Activated T-helper 1 cell treated with anti-CD3 and anti-CD28 coated beads, Interleukin-2, amount 50 U/mL, for 16 hours (primary cell): ENCODE measurements around the gene RASGRP3.
A peak's percentile ranks its signal among the peaks of the same experiment; 100 is the strongest.
"Not testable (repeated sequence)": the region's sequence is repeated elsewhere in the genome, so short reads cannot be mapped to it uniquely, and the experiment has no call there.

Experiments
- DNase-seq, 2 donors: peaks; one replicate each; pipeline ENCODE4 v3.0.0-alpha.2; 2020; ENCODE audit warnings: low read depth in 1 of 2, low spot score in 1 of 2

RASGRP3 gene, protein sequence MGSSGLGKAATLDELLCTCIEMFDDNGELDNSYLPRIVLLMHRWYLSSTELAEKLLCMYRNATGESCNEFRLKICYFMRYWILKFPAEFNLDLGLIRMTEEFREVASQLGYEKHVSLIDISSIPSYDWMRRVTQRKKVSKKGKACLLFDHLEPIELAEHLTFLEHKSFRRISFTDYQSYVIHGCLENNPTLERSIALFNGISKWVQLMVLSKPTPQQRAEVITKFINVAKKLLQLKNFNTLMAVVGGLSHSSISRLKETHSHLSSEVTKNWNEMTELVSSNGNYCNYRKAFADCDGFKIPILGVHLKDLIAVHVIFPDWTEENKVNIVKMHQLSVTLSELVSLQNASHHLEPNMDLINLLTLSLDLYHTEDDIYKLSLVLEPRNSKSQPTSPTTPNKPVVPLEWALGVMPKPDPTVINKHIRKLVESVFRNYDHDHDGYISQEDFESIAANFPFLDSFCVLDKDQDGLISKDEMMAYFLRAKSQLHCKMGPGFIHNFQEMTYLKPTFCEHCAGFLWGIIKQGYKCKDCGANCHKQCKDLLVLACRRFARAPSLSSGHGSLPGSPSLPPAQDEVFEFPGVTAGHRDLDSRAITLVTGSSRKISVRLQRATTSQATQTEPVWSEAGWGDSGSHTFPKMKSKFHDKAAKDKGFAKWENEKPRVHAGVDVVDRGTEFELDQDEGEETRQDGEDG

DNA sequence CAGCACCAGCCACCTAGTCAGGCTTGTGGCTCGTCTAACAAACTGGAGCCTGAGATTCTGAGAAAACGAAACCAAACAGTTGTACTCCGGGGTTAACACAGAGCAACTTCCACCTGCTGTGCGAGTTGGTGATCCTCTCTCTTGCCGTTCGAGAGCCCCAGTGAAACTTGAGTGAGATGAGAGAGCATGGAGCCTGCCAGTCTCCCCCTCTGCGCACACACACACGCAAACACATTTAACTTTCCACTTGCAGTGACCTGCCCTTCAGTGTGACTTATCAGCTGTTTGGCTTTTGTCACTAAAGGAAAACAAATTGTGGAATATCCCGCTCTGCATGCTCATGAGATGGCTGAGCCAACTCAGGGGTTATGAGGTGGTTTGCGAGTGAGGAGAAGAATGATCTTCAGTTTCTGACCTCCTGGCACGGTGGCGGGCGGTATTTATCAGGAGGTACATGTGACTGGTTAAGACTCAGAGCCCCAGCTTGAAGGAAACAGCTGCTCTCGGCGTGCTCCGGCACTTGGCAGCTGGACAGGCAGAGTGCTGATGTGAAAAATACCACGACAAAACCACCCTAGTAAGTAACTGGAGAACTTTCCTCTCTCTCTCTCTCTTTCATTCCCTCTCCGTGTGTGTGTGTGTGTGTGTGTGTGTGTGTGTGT, at the start of gene RASGRP3:
Gene RASGRP3, plus strand, starts transcription at position 519 of the 662 bp plus-strand sequence. CDS start 38,488 bp downstream, outside the sequence.
- DNase-seq: peak; percentile 15 to 32

GRCh38 chr2:33426666-33427231, 49.7 kb upstream of the RASGRP3 start:
- no peak for DNase-seq

DNA sequence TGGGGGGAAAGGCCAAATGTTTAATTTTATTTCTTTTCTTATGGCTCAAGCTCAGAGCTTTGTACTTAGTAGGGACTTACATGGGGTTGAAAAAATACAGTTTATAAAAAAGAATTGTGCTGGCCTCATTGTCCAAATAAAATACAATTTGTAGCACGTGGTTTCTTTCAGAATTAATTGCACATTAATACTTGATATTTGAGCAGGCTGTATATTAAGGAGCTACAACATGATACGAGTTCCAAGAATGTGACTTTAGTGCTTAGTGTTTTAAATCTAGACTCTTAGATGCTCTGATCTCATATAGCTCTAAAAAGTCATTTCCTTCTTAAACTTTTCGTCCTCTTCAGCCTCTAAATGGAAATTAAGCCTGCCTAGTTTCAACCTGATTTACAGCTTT, 46.4 kb upstream of the RASGRP3 start:
- no peak for DNase-seq

DNA sequence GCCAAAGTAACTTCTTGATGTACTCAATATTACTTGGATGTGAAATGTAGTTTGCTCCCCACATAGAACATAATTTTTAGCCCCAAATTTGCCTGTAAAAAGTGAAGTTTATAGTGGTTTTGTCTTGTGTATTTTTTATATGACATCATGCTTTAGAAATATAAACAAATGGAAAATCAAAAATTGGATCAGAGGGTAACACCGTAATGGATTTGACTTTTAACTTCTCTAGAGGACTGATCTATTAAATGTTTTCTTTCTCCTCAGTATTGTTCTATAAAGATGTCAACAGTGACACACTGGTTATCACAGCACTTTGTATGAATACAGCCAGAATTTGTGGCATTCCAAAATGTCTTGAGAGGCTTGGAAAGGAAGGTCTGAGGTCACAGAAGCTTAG, 45.6 kb upstream of the RASGRP3 start:
- no peak for DNase-seq

DNA sequence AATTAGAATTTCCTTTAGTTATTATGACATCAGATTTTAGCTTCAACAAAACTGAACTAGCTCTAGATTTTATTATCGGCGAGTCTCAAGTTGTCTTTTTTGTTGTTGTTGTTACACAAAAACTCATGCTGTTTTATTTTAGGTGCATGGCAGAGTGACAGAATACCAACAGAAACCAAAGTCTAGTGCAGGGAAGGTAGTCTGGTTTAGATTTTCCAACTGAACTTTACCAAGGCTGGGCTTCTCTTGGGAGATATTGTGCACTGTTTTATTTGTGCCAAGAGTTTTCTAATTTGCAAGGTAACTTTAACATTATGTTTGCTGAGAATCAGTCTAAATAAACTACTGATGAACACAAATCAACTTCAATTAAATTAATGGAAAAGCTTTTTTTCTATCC, 43.6 kb upstream of the RASGRP3 start:
- no peak for DNase-seq

GRCh38 chr2:33433279-33434235, 42.9 kb upstream of the RASGRP3 start:
- DNase-seq: no peak

GRCh38 chr2:33435518-33435917, 40.9 kb upstream of the RASGRP3 start:
- DNase-seq: no peak

DNA sequence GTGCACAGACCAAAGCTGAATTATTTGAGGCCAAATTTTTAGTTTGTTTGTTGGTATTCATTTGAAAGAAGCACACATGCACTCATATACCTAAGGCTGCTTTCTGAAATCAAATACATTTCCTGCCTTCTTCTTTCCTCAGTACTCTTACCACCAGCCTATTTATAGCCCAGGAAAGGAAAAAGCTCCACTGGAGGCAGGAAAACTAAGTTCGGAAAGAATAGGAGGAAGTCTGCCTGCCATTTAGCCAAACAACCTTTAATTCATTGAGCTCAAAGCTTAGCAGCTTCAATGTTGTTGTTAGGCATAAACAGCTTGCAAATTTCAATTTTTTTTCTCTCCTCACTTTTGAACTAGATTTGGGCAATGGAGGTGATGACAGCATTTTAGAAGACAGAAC, 40.4 kb upstream of the RASGRP3 start:
- no peak for DNase-seq

DNA sequence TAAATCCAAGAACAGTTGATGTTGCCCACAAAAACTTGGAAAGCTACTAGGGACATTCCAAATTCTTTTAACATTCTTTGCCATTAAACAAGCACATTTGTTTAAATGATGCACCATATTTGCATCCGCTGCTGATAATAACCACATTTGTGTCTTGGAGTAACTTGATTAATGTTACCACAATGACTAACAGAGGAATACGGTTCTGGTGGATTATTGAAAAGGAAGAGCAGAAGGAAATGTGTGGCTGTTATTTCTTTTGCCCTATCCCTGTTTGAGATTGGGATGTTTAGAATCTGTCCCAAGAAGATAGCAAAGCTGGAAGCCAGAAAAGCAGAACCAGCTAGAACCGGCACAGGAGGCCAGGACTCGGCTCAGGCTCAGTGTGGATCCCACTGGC, 39.2 kb upstream of the RASGRP3 start:
- no peak for DNase-seq

- DNase-seq: no peak
Measured at GRCh38 chr2:33437815-33438214, 38.6 kb upstream of the RASGRP3 start.

- peak in 1 of 2 donors; percentile 11 for DNase-seq
Measured at GRCh38 chr2:33441235-33441810, 35.1 kb upstream of the RASGRP3 start.

DNA sequence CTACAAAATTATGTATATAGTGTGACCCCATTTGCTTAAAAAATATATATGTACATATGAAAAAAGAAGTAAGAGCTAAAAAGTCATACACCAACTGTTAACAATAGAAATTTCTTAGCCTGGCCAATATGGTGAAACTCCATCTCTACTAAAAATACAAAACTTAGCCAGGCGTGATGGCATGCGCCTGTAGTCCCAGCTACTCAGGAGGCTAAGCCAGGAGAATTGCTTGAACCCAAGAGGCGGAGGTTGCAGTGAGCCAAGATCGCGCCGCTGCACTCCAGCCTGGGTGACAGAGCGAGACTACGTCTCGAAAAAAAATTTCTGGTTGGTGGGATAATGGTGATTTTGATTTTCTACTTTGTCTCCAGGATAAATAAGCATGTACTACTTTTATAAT, 34.4 kb upstream of the RASGRP3 start:
- DNase-seq: not testable (repeated sequence)

- DNase-seq: no peak
Measured at GRCh38 chr2:33442528-33443079, 33.8 kb upstream of the RASGRP3 start.

- no peak for DNase-seq
Measured at GRCh38 chr2:33443274-33443829, 33.1 kb upstream of the RASGRP3 start.

DNA sequence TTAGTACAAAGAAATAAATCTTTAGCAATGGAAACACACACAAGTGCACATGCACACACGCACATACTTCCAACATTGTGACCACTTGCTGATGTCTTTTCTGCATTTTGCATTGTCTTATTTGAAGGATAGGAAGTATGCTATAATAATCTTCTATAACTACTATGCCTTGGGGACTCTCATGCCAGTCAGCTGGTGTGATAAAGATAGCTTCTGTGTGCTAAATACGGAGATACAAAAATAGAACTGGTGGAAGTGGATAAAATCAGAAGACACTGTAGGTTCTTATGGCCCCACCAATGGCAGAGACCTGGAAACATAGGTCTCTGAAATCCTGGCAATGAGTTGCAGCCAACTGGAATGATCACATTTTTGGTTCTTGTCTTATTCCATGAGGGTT, 31.5 kb upstream of the RASGRP3 start:
- DNase-seq: no peak

DNA sequence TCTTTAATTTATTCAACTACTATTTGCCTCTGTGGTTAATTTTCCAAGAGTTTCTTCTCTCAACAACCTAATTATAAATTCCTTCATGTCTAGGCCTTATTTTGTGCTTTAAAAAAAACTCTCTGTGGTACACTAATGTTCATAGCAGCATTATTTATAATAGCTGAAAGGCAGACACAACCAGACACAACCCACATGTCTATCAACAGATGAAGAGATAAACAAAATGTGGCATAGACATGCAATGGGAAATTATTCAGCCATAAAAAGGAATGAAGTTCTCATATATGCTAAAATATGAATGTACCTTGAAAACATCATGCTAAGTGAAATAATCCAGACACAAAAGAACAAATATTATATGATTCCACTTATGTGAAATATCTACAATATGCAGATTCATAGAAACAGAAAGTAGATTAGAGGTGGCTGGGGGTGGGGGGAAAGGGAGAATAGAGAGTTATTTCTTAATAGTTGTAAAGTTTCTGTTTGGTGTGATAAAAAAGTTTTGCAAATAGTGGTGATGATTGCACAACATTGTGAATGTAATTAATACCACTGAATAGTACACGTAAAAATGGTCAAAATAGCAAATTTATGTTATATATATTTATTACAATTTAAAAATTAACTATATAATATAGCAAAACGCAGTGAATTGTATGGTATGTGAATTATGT, 28.1 kb upstream of the RASGRP3 start:
- DNase-seq: no peak

GRCh38 chr2:33451214-33451613, 25.2 kb upstream of the RASGRP3 start:
- DNase-seq: no peak

GRCh38 chr2:33451825-33452224, 24.6 kb upstream of the RASGRP3 start:
- DNase-seq: no peak

DNA sequence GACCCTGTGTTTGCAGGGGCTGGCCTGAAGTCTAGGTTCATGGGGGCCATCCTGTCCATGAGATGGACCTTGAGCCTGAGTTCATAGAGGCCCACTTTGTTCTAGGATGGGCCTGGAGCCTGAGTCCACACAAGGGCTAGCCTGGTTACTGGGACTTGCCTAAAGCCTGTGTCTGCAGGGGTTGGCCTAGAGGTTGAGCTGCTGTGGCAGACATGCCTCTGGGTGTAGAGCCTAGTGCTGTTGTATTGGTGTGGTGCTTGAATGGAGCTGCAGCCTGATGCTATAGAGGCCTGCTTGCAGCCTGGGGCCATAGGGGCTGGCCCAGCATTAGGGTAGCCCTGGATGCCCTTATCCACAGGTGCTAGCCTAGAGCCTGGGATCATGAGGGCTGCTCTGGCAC, 23.9 kb upstream of the RASGRP3 start:
- DNase-seq: no peak
